GM21367 (cell line): ENCODE data around the gene APP.
"Not testable (repeated sequence)": the region's sequence is repeated elsewhere in the genome, so short reads cannot be mapped to it uniquely, and the experiment has no call there.

ENCODE experiments used
- ATAC-seq: cut with Tn5 transposase; IDR thresholded peaks from one replicate; pipeline ENCODE4 v1.9.1; 2021; ENCODE audit not compliant: unreplicated experiment

APP gene

DNA sequence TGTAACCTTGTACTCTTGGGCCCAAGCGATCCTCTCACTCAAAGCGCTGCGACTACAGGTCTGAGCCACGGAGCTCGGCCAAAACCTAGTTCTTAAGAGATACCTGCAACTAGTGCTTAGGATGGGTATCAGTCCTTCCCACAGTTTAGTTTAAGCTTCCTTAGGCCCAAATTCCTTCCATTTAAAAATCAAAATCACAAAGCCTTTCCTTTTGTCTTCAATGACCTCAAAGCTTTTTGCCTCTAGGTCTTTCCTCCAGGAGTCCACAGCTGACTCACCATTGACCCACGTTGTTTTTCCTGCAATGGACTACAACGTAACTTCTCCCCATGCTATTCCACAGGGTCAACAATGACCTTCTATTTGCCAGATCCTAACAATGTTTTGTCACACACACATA is 64.0 kb downstream of the APP start:
- ATAC-seq = no peak

DNA sequence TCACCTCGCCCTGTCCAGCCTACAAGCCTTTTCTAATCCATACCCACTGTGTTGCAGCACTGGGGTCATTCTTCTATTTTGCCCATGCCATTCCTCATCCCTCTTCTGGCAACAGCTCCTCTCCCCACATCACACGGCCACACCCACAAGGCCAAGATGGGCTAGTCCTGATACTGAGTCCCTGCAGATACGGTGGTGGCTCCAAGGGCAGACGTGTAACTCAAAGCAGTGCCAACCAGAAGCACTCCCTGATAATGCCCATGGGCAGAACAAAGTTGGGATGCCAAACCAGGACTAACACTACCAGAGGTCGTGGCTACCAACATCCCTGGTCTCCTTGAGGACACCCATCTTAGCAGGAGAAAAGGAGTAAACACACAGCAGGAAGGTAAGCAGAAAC is 64.8 kb downstream of the APP start:
- ATAC-seq = no peak

DNA sequence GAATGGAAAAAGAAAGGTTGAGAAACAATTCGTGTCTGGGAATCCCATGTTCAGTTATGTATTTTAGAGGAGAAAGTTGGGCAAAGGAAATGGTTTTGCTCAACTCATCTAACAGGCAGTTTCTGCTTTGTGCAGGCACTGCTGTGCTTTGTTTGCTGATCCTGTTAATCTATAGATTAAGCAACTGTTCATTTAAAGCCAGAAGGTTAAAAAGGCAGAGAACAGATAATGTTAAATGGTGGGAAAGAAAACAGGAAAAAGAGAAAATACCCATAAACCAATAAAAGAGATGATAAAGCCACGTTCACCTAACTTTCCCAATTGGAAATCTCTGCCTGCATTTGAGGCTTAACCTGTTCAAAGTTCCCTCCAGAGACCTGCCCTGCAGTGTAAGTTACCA is 70.0 kb downstream of the APP start:
- ATAC-seq = no peak

DNA sequence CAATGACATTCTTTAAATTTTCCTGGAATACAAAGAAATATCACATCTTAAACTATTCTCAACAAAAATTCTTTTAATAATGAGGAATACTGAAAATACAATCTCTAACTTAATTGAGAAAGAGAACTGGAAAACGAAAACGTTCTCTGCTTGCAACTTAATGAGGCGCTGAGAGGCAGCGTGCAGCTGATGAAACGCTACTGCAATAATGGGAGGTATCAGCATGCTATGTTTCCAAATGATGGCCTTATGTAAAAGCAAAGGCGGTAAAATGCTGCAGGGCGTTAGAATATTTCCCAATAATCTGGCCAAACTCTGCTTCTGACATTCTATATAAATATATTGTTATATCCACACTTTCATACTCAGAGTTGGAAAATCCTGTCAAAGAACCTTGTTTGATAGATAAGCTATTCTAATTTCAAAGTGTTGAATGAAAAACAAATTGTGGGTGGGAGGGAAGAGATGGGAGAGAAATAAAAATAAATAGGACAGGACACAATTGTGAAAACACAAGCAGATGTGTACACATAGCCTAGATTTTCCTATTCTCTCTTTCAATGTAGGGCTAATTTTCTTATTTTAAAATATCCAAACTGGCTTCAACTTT is 70.9 kb downstream of the APP start:
- ATAC-seq = no peak

DNA sequence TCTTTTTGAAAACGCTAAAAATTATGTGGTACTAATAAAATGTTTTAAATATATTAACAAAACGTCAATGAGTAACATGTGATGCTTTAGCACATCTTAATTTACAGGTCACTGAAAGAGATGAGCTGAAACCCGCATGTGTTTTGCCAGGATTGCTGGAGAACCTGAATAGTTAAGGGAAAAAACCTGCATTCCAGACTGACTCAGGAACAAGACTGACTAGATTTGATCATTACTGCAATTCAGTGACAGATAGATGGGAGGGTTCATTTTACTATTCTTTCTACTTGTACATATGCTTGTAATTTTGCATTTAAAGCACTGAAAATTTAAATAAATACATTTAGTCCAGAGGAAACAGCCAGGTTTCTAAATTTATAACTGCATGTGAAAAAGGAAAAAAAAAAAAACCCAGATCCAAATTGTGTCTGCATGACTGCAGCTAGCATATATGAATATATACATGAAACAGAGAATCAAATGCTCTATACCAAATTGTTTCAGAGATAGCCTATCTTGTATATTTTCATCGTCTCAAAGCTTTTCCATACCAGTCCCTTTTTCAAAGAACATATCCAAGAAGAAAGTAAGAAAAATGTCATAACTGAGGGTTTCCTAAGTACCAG is 71.7 kb downstream of the APP start:
- no peak for ATAC-seq

DNA sequence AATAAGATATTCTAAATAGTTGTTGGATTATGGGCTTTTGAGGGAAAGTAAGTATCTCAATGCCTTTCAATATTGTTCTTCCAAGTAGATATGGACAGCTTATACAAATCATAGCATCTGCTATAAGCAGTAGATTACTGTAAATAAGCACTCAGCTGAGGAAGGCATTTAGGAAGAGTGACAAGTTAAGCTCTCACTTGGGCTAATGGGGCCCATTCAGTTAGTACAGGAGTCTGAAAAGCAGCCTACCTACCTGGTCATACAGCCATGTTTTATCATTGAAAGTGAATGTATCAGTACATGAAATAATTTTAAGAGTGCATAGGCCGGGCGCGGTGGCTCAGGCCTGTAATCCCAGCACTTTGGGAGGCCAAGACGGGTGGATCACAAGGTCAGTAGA is 73.1 kb downstream of the APP start:
- no peak for ATAC-seq

DNA sequence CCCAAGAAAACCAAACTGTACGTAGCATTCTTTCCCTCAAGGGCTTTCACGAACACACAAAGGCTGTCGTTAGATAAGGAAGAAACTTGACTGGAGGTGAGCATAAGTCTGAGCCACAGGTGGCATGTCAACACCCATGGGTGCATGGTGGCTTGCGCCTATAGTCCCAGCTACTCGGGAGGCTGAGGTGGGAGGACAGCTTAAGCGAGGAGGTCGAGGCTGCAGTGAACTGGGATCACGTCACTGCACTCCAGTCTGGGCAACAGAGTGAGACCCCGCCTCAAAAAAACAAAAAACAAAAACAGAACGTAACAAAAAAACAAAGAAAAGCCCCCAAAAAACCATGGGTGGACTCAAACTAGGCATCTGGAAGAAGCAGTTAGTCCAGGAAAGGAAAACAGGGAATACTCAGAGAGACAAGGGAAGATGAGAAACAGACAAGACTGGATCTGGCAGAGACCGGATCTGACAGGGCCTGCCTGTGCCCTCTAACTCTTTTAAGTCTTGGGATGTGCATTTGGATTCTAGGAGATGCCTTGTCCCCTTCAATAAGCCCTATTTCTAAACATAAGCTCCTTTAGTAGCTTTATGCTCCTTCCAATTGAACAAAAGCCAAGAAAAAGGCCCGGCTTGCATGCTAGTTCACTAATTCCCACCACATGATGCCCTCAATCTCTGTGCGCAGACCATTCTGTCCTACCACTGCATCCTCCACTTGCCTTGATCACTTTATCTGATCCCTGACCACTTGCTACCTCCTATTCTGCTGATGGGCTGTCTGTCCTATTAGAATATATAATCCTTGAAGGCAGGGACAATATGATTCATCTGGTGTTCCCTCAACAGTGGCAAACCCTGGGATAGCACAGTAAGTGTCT is 73.8 kb downstream of the APP start:
- ATAC-seq = no peak

DNA sequence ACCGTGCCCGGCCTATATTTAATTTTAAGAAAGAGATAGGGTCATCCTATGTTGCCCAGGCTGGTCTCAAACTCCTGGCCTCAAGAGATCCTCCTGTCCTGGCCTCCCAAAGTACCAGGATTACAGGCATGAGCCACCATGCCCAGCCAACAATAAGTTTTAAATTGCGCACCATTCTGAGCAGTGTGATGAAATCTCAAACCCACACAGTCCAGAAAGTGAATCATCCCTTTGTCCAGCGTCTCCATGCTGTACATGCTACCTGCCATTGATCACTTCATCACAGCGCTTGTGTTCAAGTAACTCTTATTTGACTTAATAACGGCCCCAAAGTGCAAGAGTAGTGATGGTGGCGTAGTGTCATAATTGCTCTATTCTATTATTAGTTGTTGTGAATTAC is 75.4 kb downstream of the APP start:
- no peak for ATAC-seq

DNA sequence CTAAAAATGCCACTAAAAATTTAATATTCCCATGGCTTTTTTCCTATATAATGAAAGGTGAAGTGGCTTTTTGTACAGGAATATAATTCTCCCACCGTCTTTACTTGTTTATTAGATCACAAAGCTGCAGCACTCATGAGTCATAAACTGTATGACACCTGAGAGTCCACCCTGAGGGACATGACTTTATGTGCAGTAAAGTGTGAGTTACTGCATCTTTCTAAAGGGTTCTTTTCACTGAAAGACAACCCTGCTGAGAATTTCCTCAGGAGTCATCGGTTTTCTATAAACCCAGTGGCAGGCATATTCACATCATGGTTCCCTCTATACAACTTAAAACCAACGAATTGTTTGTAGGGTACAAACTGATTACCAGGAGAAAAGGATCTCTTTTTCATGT is 77.4 kb downstream of the APP start:
- ATAC-seq = no peak

DNA sequence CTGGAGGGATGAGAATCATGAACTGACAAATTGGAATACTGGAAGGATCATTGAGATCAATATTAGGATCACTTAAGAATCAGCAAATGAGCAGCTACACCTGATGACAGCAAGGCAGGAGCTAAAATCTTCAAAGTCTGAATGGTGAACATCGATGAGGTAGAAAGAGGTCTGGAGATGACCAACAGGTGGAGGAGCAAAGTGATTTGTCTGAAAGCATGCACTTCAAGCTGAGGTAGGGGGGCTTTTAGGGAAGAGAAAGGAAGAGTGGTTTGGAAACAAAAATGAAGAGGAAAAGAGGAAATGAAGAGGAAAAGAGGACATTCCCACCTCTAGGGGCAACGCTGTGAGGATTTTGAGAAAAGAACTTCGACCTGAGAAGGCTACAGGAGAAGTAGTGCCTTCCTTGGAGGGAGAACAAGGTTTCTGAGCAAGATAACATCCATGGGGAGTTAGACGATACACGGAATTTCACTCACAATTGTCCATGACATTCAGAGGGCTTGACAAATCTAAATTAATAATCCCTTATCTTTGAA is 79.0 kb downstream of the APP start:
- no peak for ATAC-seq

DNA sequence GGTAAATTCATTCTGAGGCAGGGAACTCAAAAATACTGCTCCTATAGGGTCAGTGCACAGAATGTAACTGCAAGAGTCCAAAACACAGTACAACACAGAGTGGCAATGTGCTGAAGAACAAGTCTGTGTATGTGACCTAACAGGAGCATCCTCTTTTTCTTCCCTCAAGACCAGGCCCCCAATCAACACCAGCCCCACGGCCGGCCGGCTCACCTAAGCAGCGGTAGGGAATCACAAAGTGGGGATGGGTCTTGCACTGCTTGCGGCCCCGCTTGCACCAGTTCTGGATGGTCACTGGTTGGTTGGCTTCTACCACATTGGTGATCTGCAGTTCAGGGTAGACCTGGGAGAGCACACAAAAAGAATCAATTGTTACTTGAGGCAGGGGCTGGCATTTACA is 80.8 kb downstream of the APP start:
- ATAC-seq = no peak

DNA sequence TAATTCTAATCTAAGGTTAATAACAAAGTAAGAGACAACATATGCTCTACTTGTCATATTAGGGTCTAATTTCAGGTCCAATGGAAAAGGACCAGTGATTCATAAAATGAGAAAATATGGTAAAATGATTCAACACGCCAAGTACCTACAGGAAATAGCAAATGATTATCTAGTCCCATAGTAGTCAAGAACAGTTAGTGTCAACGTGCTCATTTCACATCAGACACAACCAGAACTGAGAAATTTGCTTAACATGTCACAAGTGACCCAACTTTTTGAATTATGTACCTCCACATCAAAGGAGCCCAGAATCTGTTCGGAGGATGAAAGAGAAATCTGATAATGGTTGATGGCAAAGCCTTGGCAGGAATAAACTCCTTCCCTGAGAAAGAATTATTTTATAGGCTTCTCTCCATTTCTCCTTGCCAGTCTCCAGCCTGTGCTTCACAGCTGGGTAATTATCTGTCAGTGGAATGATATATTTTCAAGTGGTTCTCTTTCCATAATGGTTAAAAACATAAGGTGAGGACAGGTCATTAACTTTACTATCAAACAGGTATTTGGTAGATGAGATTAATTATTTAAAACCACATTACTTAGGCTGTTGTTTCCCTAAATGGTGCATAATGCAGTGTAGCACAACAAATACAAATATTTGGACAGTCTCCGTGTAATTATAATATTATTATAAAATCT is 83.2 kb downstream of the APP start:
- no peak for ATAC-seq

DNA sequence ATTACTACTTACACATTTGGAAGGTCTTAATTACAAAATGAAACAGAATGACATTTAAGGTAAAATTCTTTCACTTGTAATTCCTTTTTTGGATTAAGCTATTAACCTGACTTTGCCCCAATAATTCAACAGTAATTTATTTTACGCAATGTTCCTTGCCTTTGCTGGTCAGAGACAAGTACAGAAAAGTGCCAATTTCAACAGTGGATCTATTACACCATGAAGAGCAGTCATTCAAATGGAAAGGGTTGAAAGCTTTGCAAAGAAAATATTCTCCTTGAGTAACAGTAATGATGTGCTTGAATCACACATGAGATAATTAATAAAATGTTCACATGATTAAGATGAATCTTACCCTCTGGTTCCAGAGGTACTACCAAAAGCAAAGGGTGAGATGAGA is 84.7 kb downstream of the APP start:
- ATAC-seq = no peak

DNA sequence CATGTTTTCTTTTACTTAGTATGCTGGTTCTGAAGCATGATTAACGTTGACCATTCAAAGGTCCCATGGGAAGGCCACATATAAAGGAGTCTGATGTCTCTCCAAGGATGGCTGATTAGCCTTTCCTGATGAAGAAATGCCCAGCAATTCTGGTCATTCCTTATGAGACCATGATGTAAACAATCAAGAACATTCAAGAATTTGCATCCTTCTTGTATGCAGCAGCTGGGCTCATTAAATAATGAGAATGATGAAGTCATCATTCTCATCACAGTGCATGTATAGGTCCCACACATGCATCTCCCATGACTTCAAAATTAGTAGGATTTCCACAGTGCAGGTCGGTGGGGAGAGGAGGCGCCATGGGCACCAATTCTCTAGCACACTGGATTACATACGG is 85.4 kb downstream of the APP start:
- no peak for ATAC-seq

DNA sequence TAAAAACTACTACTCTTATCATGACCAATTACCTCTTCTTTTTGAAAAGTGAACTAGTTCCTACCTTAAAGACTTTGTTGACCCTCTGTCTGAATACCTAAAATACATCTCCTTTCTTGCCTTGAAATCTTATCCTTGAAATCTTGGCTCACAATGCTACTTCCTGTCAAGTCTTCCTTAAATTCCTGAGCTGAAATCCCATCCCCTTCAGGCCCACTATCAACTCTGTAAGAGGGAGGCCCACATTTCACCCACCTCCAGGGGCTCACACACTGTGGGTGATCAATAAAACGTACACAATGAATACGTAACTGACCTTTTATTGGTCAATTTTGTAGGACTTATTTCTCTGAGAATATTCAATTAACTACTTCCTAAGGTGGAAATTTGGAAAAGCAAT is 88.0 kb downstream of the APP start:
- no peak for ATAC-seq

DNA sequence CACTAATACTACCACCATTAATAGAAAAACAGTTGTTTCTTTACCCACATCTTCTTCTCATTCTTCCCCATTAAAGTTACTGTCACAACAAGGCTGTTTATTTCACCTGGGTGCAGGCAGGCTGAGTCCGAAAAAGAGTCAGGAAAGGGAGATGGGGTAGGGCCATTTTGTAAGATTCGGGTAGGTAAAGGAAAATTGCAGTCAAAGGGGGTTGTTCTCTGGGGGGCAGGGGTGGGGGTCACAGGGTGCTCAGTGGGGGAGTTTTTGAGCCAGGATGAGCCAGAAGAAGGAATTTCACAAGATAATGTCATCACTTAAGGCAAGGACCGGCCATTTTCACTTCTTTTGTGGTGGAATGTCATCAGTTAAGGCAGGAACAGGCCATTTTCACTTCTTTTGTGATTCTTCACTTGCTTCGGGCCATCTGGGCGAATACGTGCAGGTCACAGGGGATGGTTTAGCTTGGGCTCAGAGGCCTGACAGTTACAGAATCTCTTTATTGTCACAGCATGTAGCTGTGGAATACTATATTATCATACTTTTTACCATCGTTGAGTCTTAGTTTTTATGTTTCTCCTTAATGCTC is 89.3 kb downstream of the APP start:
- not testable (repeated sequence) for ATAC-seq

DNA sequence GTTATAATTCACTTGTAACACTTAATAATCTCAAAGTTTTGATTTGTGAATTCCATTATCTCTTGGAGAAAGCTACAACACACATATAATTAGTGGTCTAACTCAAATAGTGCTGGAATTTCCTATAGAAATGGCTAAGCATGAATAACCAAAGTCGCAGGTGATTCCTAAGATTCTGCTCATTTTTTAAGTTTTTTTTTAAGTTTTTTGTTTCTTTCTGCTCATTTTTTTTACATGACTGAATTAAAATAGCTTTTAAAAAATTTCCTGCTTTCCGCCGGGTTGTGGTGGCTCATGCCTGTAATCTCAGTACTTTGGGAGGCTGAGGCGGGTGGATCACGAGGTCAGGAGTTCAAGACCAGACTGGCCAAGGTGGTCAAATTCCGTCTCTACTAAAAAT is 90.4 kb downstream of the APP start:
- ATAC-seq = no peak

DNA sequence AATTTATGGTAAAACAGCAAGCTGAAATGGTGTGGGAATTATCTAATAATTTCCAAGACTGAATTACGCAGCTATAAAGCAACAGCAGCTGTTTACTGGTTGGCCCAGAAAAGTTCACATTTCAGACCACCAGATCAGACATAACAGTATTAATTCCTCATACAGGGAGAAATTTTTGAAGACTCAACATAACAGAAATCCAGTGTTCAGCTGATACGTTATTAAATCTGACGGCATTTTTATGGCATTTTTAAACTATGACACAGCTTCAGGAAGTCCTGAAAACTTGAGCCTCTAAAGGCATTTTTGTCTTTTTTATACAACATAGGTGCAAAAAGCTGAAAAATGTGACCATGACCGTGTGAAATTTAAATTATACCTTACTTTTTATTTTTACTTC is 91.2 kb downstream of the APP start:
- ATAC-seq = no peak

DNA sequence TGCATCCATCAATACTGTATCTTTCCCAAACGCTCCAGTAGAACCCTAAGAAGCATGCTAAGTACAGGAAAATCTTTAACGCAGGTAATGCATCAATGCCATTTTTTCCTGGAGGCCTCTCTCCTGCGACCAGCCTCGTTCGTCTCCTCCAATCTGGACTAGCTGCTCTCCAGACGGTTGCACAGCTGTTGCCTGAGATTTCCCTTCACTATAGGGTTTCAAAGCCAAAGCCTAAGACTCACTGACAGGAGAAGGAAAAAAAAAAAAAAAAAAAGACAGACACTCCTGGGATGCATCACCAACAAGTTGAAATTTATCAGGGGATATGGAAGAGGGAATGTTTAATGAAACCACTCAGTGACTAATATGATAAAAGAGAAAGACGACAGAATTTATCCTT is 93.0 kb downstream of the APP start:
- ATAC-seq = no peak

DNA sequence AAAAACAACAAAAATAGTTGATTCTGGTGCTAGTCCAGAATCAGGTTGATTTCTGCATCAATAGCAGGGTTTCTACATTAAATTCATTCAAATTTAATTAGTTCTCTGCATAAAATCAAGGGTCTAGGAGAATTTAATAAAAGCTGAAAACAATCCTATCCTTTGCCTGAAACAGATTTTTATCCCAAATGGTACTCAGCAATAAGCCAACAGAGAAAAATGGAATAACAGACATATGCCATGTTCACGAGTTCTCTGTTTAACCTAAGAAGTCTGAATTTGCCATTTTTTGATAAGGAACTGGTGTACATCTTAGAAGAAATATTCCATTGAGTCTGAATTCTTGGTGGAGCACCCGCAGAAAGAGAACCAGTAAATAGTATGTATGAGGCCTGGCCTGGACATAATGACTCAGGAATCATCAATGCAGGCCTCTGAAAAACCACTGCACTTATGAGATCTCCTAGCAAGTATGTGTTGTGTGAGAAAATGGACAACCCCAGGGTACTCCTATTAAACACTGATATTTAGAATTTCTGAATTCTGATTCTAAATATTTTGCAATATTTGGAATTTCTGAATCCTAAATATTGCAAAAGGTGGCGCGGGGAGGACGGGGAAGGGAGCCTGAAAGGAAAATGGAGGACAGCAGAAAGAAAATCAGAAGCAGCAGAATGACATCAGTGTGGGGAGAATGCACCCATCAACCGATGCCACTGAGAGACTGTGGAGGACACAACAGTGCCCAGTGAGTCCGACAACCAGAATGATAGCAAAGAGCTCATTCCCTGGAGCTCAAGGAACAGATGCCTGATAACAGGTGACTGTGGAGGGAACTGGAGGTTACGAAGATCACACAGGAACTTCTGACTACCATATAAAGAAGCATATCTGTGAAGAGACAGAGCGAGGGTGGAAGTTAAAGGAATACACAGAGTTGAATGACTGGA is 97.6 kb downstream of the APP start:
- no peak for ATAC-seq
